AG10803 (cell line): ENCODE measurements around the gene CKAP2.
A peak's percentile ranks its signal among the peaks of the same experiment; 100 is the strongest.

Source experiments
- DNase-seq: peaks from one replicate; pipeline ENCODE4 v3.0.0; 2010; ENCODE audit warnings: low read depth
- H3K4me3 ChIP-seq: 2 replicates; pipeline ENCODE4 v1.5.1; 2011; ENCODE audit warnings: mild to moderate bottlenecking, low read length, control low read depth
- CTCF ChIP-seq: conservative IDR thresholded peaks from 2 replicates; pipeline ENCODE4 v1.5.1; 2011; ENCODE audit warnings: mild to moderate bottlenecking, low read length, control low read depth, inconsistent platforms

The CKAP2 gene

GRCh38 chr13:52447354-52447753 lies 7.9 kb upstream of the CKAP2 start:
- TF ChIP-seq CTCF, result no peak
- H3K4me3 ChIP-seq, result no peak overlapping the region
- DNase-seq, result no peak

GRCh38 chr13:52447815-52448552 lies 7.3 kb upstream of the CKAP2 start:
- no peak for TF ChIP-seq CTCF
- DNase-seq, result no peak
- no peak overlapping the region; the same call in 1 of the 2 replicates for H3K4me3 ChIP-seq

- no peak for DNase-seq
- H3K4me3 ChIP-seq, result peak overlapping the region; percentile 82
- TF ChIP-seq CTCF, result no peak
These were observed 5.8 kb upstream of the CKAP2 start for GRCh38 chr13:52449331-52450011.

GRCh38 chr13:52450012-52450792 lies 5.1 kb upstream of the CKAP2 start, which contains the start of gene VPS36:
TSS of gene VPS36 (minus strand) at chr13:52450634. CDS start at chr13:52450594, 40 bp downstream.
- peak; percentile 91 for DNase-seq
- peak; percentile 76 for TF ChIP-seq CTCF
- peak within 1 kb of the TSS; percentile 82 for H3K4me3 ChIP-seq

GRCh38 chr13:52450793-52451116 lies 4.5 kb upstream of the CKAP2 start:
- no peak for TF ChIP-seq CTCF
- no peak for DNase-seq
- peak overlapping the region; percentile 44 for H3K4me3 ChIP-seq

GRCh38 chr13:52451135-52451804 lies 4.0 kb upstream of the CKAP2 start:
- TF ChIP-seq CTCF, result no peak
- H3K4me3 ChIP-seq, result no peak overlapping the region
- DNase-seq, result no peak
